SK-N-MC (cell line): Measurements from ENCODE around the gene PDE6A.

Experiments used
- EZH2 ChIP-seq: fragments of 200-600 bp; sonication (generic); IDR thresholded peaks from one replicate; pipeline ENCODE4 v1.6.1; 2017; ENCODE audit warnings: antibody characterized with exemption
- FOXP2 ChIP-seq: optimal IDR thresholded peaks from 2 replicates; pipeline ENCODE3; 2011; ENCODE audit warnings: mild to moderate bottlenecking, moderate library complexity; ENCODE audit not compliant: insufficient read depth; ENCODE audit errors: extremely low read length, control extremely low read depth
- POLR2AphosphoS5 ChIP-seq: IDR thresholded peaks from 2 replicates; pipeline ENCODE4 v1.6.1; 2012; ENCODE audit warnings: mild to moderate bottlenecking, low read depth, low read length, borderline replicate concordance

- TF ChIP-seq EZH2, result no peak
- TF ChIP-seq POLR2AphosphoS5, result no peak
- TF ChIP-seq FOXP2, result no peak
Measured at GRCh38 chr5:149907828-149908227, 36.8 kb downstream of the PDE6A start.
